ENCODE data around the gene THPO.

GRCh38 chr3:184323696-184324095 is 54.3 kb downstream of the THPO start:
- TF ChIP-seq EZH2 (IDR thresholded peaks at IDR 0.05; ENCODE audit: borderline replicate concordance, insufficient read depth, low read length, poor library complexity, severe bottlenecking) (no peak), POLR2AphosphoS5 (IDR thresholded peaks at IDR 0.05) (no peak), TAF1 (IDR thresholded peaks at IDR 0.05; ENCODE audit: low read depth) (no peak), REST (IDR thresholded peaks at IDR 0.05; ENCODE audit: borderline replicate concordance) (no peak), SMC3 (conservative IDR thresholded peaks at IDR 0.05; ENCODE audit: poor library complexity) (no peak), MXI1 (conservative IDR thresholded peaks at IDR 0.05; ENCODE audit: poor library complexity, severe bottlenecking) (no peak), RAD21 (conservative IDR thresholded peaks at IDR 0.05) (no peak)
- TF ChIP-seq, protein P1, sequence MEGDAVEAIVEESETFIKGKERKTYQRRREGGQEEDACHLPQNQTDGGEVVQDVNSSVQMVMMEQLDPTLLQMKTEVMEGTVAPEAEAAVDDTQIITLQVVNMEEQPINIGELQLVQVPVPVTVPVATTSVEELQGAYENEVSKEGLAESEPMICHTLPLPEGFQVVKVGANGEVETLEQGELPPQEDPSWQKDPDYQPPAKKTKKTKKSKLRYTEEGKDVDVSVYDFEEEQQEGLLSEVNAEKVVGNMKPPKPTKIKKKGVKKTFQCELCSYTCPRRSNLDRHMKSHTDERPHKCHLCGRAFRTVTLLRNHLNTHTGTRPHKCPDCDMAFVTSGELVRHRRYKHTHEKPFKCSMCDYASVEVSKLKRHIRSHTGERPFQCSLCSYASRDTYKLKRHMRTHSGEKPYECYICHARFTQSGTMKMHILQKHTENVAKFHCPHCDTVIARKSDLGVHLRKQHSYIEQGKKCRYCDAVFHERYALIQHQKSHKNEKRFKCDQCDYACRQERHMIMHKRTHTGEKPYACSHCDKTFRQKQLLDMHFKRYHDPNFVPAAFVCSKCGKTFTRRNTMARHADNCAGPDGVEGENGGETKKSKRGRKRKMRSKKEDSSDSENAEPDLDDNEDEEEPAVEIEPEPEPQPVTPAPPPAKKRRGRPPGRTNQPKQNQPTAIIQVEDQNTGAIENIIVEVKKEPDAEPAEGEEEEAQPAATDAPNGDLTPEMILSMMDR (IDR thresholded peaks at IDR 0.05; ENCODE audit: poor library complexity, severe bottlenecking): no peak
